Ectodermal cell (in vitro differentiated cells): ENCODE measurements around the gene DOCK6.
A peak's percentile ranks its signal among the peaks of the same experiment; 100 is the strongest.

ENCODE experiments used
- H3K27ac ChIP-seq: 2 replicates; pipeline ENCODE4 v1.7.0; 2013; ENCODE audit warnings: mild to moderate bottlenecking, low read depth, low read length; ENCODE audit not compliant: insufficient read depth, poor library complexity, severe bottlenecking
- H3K27me3 ChIP-seq: 2 replicates; pipeline ENCODE4 v1.7.0; 2013; ENCODE audit warnings: mild to moderate bottlenecking, low read length; ENCODE audit not compliant: insufficient read depth, control insufficient read depth, poor library complexity, severe bottlenecking
- H3K36me3 ChIP-seq: one replicate; pipeline ENCODE4 v1.7.0; 2013; ENCODE audit warnings: low read length; ENCODE audit not compliant: control insufficient read depth, insufficient read depth
- H3K4me1 ChIP-seq: one replicate; pipeline ENCODE4 v1.7.0; 2013; ENCODE audit warnings: low read length; ENCODE audit not compliant: control insufficient read depth, insufficient read depth
- H3K4me3 ChIP-seq: 2 replicates; pipeline ENCODE4 v1.7.0; 2013; ENCODE audit warnings: low read depth, low read length, control low read depth; ENCODE audit not compliant: insufficient read depth
- H3K9me3 ChIP-seq: 2 replicates; pipeline ENCODE4 v1.7.0; 2013; ENCODE audit warnings: mild to moderate bottlenecking, low read length, moderate library complexity; ENCODE audit not compliant: control insufficient read depth
- WGBS, 2 experiments: methylation state at CpG; one replicate each; pipeline ENCODE4 v1.1.7; 2013; ENCODE audit warnings: missing lambda C conversion rate in 2 of 2; 5-methylcytosine and 5-hydroxymethylcytosine counted together

DOCK6 gene

GRCh38 chr19:11204076-11204602 lies 58.2 kb downstream of the DOCK6 start:
- no peaks in the 10 kb centered on the region for H3K27me3 ChIP-seq
- H3K4me1 ChIP-seq, result no peaks in the 10 kb centered on the region
- no peak overlapping the region for H3K27ac ChIP-seq
- H3K9me3 ChIP-seq, result no peaks in the 10 kb centered on the region
- WGBS, 2 experiments, result 92 to 95% methylated on average over 9 of the region's 9 CpGs
- H3K4me3 ChIP-seq, result no peak overlapping the region
- no peaks in the 10 kb centered on the region for H3K36me3 ChIP-seq

DNA sequence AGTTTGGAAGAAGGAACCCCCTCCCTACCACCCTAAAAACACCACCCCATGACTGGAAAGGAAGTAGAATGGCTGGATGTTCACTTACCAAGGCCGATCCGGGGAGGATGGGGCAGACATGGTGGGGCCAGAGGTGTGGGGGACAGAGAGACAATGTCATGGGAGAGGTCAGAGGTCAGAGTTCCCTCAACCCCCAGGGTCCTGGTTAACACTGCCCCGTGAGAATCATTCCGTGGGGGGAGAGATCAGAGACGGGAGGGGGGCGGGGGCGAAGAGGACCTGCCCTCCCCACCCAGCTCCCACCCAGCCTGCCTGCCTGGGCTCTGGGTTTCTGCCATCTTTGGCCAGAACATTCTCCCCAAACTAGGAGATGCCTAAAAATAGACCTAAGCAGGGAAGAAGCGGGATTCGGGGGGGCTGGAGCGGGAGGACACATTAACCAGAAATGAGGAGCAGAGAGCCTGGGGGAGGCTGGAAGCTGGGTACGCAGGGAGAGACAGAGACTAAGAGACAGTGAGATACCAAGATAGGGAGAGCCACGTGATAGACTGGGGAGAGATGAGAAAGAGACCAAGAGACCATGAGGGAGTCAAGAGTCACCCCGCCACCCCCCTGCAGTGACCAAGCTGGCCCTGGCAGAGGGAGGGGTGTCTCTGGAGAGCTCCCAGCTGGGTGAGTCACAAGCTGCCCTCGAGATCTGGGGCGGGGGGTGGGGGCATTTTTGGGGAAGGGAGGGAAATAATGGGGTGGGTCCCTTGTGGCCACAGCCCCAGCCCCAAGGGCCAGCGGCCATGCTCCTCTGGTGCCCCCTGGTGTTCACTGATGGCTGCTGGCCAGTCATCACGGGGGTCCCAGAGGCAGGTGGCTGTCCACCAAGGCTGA lies 58.9 kb downstream of the DOCK6 start:
- H3K9me3 ChIP-seq, result no peaks in the 10 kb centered on the region
- H3K27ac ChIP-seq, result no peak overlapping the region
- H3K27me3 ChIP-seq, result no peaks in the 10 kb centered on the region
- WGBS, 2 experiments, result 72 to 75% methylated on average over 17 of the region's 17 CpGs
- no peak overlapping the region for H3K4me3 ChIP-seq
- H3K36me3 ChIP-seq, result no peaks in the 10 kb centered on the region
- H3K4me1 ChIP-seq, result no peaks in the 10 kb centered on the region

- no peaks in the 10 kb centered on the region for H3K36me3 ChIP-seq
- no peaks in the 10 kb centered on the region for H3K4me1 ChIP-seq
- H3K27me3 ChIP-seq, result no peaks in the 10 kb centered on the region
- no peaks in the 10 kb centered on the region for H3K9me3 ChIP-seq
- H3K4me3 ChIP-seq, result no peak overlapping the region
- WGBS, 2 experiments, result 90 to 92% methylated on average over 20 of the region's 20 CpGs
- no peak overlapping the region for H3K27ac ChIP-seq
Observed at GRCh38 chr19:11202488-11203193, 59.7 kb downstream of the DOCK6 start.

GRCh38 chr19:11201791-11202190 lies 60.5 kb downstream of the DOCK6 start:
- Histone ChIP-seq H3K27ac (no peak overlapping the region), H3K4me3 (no peak overlapping the region), H3K9me3 (no peaks in the 10 kb centered on the region), H3K4me1 (no peaks in the 10 kb centered on the region), H3K27me3 (no peaks in the 10 kb centered on the region), H3K36me3 (no peaks in the 10 kb centered on the region)
- WGBS, 2 experiments, result 95 to 96% methylated on average over 23 to 24 of the region's 24 CpGs

GRCh38 chr19:11200931-11201330 lies 61.4 kb downstream of the DOCK6 start:
- 93 to 95% methylated on average over 9 of the region's 9 CpGs for WGBS, 2 experiments
- Histone ChIP-seq H3K4me1 (no peaks in the 10 kb centered on the region), H3K27ac (no peak overlapping the region), H3K36me3 (no peaks in the 10 kb centered on the region), H3K4me3 (no peak overlapping the region), H3K9me3 (no peaks in the 10 kb centered on the region), H3K27me3 (no peaks in the 10 kb centered on the region)

DNA sequence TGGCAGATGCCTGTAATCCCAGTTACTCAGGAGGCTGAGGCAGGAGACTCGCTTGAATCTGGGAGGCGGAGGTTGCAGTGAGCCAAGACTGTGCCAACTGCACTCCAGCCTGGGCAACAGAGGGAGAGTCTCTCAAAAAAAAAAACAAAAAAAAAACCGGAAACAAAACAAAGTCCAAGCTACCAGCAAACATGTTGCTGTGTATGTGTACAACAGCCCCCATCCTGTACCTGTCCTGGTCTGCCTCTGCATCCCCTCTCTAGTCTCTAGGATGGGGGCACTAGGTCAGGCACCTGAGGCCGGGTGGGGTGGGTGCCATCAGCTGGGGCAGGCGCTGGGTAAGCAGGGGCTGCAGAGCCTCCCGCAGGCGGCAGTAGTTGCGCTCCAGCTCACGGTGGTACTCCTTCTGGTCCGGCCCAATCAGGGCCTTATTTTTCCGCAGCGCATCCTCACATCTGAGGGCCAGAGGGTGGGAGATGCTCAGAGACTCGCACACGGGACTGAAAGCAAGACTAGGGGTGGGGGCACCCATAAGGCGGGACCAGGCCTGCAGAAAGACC lies 62.2 kb downstream of the DOCK6 start:
- H3K4me3 ChIP-seq, result no peak overlapping the region
- no peaks in the 10 kb centered on the region for H3K9me3 ChIP-seq
- H3K27me3 ChIP-seq, result no peaks in the 10 kb centered on the region
- H3K36me3 ChIP-seq, result no peaks in the 10 kb centered on the region
- no peaks in the 10 kb centered on the region for H3K4me1 ChIP-seq
- no peak overlapping the region for H3K27ac ChIP-seq
- WGBS, 2 experiments, result 91 to 93% methylated on average over 15 of the region's 15 CpGs

GRCh38 chr19:11199517-11199916 lies 62.8 kb downstream of the DOCK6 start:
- no peak overlapping the region for H3K4me3 ChIP-seq
- WGBS, 2 experiments, result 75% methylated on average over 5 of the region's 5 CpGs
- H3K27me3 ChIP-seq, result no peaks in the 10 kb centered on the region
- H3K27ac ChIP-seq, result no peak overlapping the region
- H3K36me3 ChIP-seq, result no peaks in the 10 kb centered on the region
- peaks cover 3% of the 10 kb centered on the region for H3K4me1 ChIP-seq
- H3K9me3 ChIP-seq, result no peaks in the 10 kb centered on the region

DNA sequence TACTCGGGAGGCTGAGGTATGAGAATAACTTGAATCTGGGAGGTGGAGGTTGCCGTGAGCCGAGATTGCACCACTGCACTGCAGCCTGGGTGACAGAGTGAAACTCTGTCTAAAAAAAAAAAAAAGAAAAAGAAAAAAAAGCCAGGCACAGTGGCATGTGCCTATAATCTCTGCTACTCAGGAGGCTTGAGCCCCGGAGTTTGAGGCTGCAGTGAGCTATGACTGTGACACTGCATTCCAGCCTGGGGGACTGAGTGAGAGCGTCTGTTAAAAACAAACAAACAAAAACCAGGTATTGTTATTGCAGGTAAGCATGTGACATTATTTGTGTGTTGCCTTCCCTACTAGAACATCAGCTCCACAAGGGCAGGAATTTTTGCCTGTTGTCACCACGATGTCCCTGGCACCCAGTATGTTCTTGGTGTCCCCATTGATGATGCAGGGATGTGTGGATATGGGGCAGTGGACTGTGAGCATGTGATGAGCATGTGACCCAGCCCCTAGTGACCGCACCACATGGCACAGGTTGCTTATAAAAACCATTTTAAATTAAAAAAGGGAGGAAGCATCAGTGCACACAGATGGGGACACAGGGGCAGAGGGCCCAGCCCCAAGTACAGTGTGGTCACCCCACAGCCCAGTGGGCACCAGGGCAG lies 63.4 kb downstream of the DOCK6 start:
- H3K9me3 ChIP-seq, result no peaks in the 10 kb centered on the region
- H3K27ac ChIP-seq, result no peak overlapping the region
- no peaks in the 10 kb centered on the region for H3K27me3 ChIP-seq
- no peaks in the 10 kb centered on the region for H3K36me3 ChIP-seq
- 89 to 92% methylated on average over 7 of the region's 7 CpGs for WGBS, 2 experiments
- H3K4me1 ChIP-seq, result peaks cover 3% of the 10 kb centered on the region
- H3K4me3 ChIP-seq, result no peak overlapping the region

DNA sequence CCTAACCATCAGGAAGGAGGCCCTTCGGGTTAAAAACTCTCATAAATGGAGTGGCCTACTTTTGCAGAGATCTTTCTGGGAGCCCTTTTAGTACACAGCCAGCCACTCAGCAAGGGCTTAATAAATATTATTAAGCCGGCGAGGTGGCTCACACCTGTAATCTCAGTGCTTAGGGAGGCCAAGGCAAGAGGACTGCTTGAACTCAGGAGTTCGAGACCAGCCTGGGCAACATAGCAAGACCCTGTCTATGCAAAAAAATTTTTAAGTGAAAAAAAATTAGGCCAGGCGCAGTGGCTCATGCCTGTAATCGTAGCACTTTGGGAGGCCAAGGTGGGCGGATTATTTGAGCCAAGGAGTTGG lies 64.2 kb downstream of the DOCK6 start:
- H3K4me1 ChIP-seq, result peaks cover 3% of the 10 kb centered on the region
- no peak overlapping the region for H3K27ac ChIP-seq
- peak overlapping the region; percentile 71 for H3K4me3 ChIP-seq
- no peaks in the 10 kb centered on the region for H3K9me3 ChIP-seq
- H3K27me3 ChIP-seq, result no peaks in the 10 kb centered on the region
- no peaks in the 10 kb centered on the region for H3K36me3 ChIP-seq
- 78 to 79% methylated on average over 7 of the region's 7 CpGs for WGBS, 2 experiments
